Endothelial cell (in vitro differentiated cells): Measurements from ENCODE around the gene LIM2. TPM values are rescaled to one million over a fixed set of nuclear protein-coding genes. Genes with fewer than 3 reads are reported as not detected.

Source experiments
- DNase-seq: peaks from one replicate; pipeline ENCODE4 v3.0.0; 2021; ENCODE audit warnings: low spot score
- H3K27ac Mint-ChIP-seq: one replicate; pipeline ENCODE4 v1.8.0; 2021; ENCODE audit warnings: mixed read lengths, inconsistent platforms; ENCODE audit not compliant: unreplicated experiment
- H3K27me3 Mint-ChIP-seq: one replicate; pipeline ENCODE4 v1.8.0; 2021; ENCODE audit warnings: mild to moderate bottlenecking, moderate library complexity, mixed read lengths, inconsistent platforms; ENCODE audit not compliant: unreplicated experiment
- H3K36me3 Mint-ChIP-seq: one replicate; pipeline ENCODE4 v1.8.0; 2021; ENCODE audit warnings: mild to moderate bottlenecking, low read depth, mixed read lengths, inconsistent platforms; ENCODE audit not compliant: unreplicated experiment
- H3K4me1 Mint-ChIP-seq: one replicate; pipeline ENCODE4 v1.8.0; 2021; ENCODE audit warnings: mild to moderate bottlenecking, mixed read lengths, inconsistent platforms; ENCODE audit not compliant: unreplicated experiment
- H3K4me3 Mint-ChIP-seq: one replicate; pipeline ENCODE4 v1.8.0; 2021; ENCODE audit warnings: mild to moderate bottlenecking, mixed read lengths, inconsistent platforms; ENCODE audit not compliant: unreplicated experiment
- H3K9me3 Mint-ChIP-seq: one replicate; pipeline ENCODE4 v1.8.0; 2021; ENCODE audit warnings: mixed read lengths, inconsistent platforms; ENCODE audit not compliant: unreplicated experiment
- CTCF ChIP-seq: fragments of 200-600 bp; sonication (generic); IDR thresholded peaks from one replicate; pipeline ENCODE4 v1.5.0; 2021; ENCODE audit warnings: antibody characterized with exemption; ENCODE audit not compliant: unreplicated experiment
- total RNA-seq: library from RNA; stranded (reverse); fragmentation: NEBNext Ultra II Directional; extraction: Animal tissue kit (Norgen Biotek cat#: 25700); gene quantifications from one replicate; pipeline ENCODE4 v1.2.1, GENCODE V29; 2021; ENCODE audit not compliant: unreplicated experiment

LIM2 gene
- total RNA-seq, 1 donor from 2014 or later: not detected

DNA sequence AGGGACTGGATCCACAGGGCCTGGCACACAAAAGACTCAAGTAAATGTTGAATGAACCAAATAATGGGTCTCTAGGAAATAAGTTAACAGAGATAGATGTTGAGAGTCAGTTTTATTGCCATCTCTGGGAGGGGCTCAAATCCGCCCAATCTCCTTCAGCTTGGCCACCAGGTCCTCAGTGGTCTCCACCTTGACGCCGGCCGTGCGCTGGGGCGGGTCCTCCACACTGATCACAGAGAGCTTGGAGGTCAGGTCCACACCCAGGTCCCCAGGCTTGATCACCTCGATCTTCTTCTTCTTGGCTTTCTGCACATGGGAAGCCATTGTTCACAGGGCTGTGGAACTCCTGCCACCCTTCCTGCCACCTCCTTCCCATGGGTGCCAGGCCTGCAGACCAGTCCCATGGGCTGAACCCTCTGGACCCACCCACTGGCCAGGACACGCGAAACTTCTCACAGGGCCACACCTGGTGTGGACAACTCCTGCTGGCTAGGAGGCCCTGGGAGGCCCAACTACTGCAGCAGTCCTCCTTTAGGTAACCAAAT is 42.6 kb downstream of the LIM2 start:
- no peak overlapping the region for H3K4me3 Mint-ChIP-seq
- peaks cover 14% of the 10 kb centered on the region for H3K4me1 Mint-ChIP-seq
- no peaks in the 10 kb centered on the region for H3K9me3 Mint-ChIP-seq
- DNase-seq: no peak
- H3K27me3 Mint-ChIP-seq: peaks cover 10% of the 10 kb centered on the region
- H3K27ac Mint-ChIP-seq: no peak overlapping the region
- no peak for TF ChIP-seq CTCF
- H3K36me3 Mint-ChIP-seq: peaks cover 17% of the 10 kb centered on the region

DNA sequence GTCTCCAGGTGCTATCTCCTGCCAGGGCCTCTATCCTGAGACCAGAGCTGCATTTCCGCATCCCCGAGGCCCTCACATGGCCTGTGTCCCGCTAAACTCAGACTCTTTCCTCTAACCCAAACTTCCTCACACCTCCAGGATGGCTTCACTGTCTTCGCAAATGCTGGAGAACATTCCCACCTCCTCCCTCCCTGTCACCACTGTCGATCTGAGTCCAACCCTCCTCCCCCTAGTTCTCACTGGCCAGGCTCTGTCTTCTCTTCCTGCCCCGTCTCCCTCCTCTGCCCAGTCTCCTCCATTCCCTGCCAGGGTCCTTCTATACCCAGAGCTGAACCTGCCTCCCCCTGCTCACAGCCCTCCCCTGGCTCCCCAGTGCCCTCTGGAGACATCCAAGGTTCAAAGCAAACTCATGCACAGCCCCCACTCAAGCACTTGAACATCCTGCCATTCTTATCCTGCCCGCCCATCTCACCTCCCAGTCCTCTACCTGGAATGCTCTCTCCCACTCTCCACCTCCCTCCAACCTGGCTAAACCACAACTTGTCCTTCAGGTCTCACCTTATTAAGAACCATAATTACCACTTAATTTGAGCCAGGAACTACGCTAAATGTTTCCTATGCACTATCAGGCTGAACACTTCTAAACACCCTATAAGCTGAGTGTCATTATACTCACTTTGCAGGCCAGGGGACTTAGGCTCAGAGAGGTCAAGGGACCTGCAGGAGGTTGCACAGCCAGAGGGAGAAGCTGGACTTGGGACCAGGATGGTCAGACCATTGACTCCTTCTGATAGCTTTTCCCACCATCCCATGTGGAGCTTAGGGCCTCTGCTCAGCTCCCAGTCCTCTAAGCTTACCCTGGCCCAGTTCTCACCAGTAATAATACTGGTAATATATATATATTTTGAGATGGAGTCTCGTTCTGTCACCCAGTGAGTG is 44.9 kb downstream of the LIM2 start:
- no peaks in the 10 kb centered on the region for H3K9me3 Mint-ChIP-seq
- H3K27ac Mint-ChIP-seq: peak overlapping the region; percentile 15
- no peak for DNase-seq
- peaks cover 17% of the 10 kb centered on the region for H3K36me3 Mint-ChIP-seq
- peaks cover 23% of the 10 kb centered on the region for H3K4me1 Mint-ChIP-seq
- peak overlapping the region; percentile 45 for H3K4me3 Mint-ChIP-seq
- no peak for TF ChIP-seq CTCF
- peaks cover 15% of the 10 kb centered on the region for H3K27me3 Mint-ChIP-seq

DNA sequence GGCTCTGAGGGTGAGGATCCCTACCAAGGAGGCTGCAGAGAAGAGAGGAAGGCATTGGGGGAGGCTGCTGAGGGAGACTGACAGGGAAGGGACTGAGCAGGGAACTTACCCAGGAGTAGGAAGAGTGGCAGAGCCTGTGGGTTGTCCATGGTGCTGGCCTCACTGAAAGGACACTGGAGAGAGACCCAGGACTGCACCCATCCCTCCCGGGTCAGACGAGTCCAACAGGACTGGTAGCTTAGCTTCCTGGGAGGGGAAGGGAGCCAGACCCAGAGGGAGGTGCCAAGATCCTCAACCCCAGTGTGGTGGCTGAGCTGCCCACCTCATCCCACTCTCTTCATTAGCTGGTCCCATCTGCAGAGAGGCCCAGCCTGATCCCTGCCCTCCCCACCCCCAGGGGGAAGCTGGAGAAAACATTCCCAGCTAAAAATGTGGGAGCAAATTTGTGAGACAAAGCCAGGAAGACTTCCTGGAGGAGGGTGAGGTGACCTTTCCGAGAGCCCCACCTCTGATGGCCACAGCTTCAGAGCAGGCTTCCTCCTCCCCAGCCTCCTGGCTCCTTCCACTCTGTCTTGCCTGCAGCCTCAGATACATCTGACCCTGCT is 45.7 kb downstream of the LIM2 start, which contains the start of gene VSIG10L:
Gene VSIG10L (minus strand): TSS at position 164 of the 605 bp plus-strand sequence. CDS start 15 bp downstream, at position 149.
- Mint-ChIP-seq H3K27me3 (peaks cover 15% of the 10 kb centered on the region), H3K27ac (peak within 1 kb of the TSS; percentile 87)
- DNase-seq: no peak

GRCh38 chr19:51341066-51341465 is 46.7 kb downstream of the LIM2 start:
- Mint-ChIP-seq H3K9me3 (no peaks in the 10 kb centered on the region), H3K4me3 (no peak overlapping the region), H3K27me3 (peaks cover 17% of the 10 kb centered on the region), H3K36me3 (peaks cover 17% of the 10 kb centered on the region), H3K27ac (peak overlapping the region; percentile 87), H3K4me1 (peaks cover 23% of the 10 kb centered on the region)
- TF ChIP-seq CTCF: no peak
- DNase-seq: no peak

More for the DNA sequence above, 45.7 kb downstream of the LIM2 start, which contains the start of gene VSIG10L:
- Mint-ChIP-seq H3K9me3 (no peaks in the 10 kb centered on the region), H3K4me3 (peak within 1 kb of the TSS; percentile 82), H3K4me1 (peaks cover 23% of the 10 kb centered on the region), H3K36me3 (peaks cover 17% of the 10 kb centered on the region)
- no peak for TF ChIP-seq CTCF
